NK-92 treated with Interleukin-12 subunit alpha and Interleukin-12 subunit beta, amount 100 ng/mL, for 24 hours (cell line): ENCODE results near the gene SSBP4.

ENCODE experiments used
- DNase-seq: peaks from one replicate; lab custom pipeline; 2025; lab: John Stamatoyannopoulos, UW

SSBP4 gene

GRCh38 chr19:18469069-18469846 is 50.1 kb downstream of the SSBP4 start:
- DNase-seq, result no peak

GRCh38 chr19:18470787-18471186 is 51.6 kb downstream of the SSBP4 start:
- no peak for DNase-seq

- DNase-seq, result no peak
Measured at GRCh38 chr19:18473003-18473705, 54.0 kb downstream of the SSBP4 start.

GRCh38 chr19:18473706-18474087 is 54.5 kb downstream of the SSBP4 start:
- DNase-seq, result no peak

- no peak for DNase-seq
Measured at GRCh38 chr19:18474366-18474887, 55.2 kb downstream of the SSBP4 start.

GRCh38 chr19:18475004-18475453 is 55.8 kb downstream of the SSBP4 start:
- no peak for DNase-seq

- no peak for DNase-seq
Measured at GRCh38 chr19:18475762-18476331, 56.6 kb downstream of the SSBP4 start.

- DNase-seq, result no peak
Measured at GRCh38 chr19:18476507-18477041, 57.4 kb downstream of the SSBP4 start.

- no peak for DNase-seq
Measured at GRCh38 chr19:18477042-18477779, 58.0 kb downstream of the SSBP4 start.

- no peak for DNase-seq
Measured at GRCh38 chr19:18477974-18478373, 58.8 kb downstream of the SSBP4 start.

GRCh38 chr19:18478545-18479311 is 59.5 kb downstream of the SSBP4 start:
- peak; percentile 81 for DNase-seq

GRCh38 chr19:18480006-18480691 is 61.0 kb downstream of the SSBP4 start:
- no peak for DNase-seq

- DNase-seq, result no peak
Measured at GRCh38 chr19:18481505-18482222, 62.5 kb downstream of the SSBP4 start.

GRCh38 chr19:18483119-18483890 is 64.1 kb downstream of the SSBP4 start:
- DNase-seq, result no peak
